ENCODE results near the gene FARSA. TPM values are rescaled to one million over a fixed set of nuclear protein-coding genes. Genes with fewer than 3 reads are reported as not detected.
A peak's percentile ranks its signal among the peaks of the same experiment; 100 is the strongest.

The FARSA gene
- total and polyA plus RNA-seq, 2 experiments from 2014 or later: 81.9 to 133 TPM

DNA sequence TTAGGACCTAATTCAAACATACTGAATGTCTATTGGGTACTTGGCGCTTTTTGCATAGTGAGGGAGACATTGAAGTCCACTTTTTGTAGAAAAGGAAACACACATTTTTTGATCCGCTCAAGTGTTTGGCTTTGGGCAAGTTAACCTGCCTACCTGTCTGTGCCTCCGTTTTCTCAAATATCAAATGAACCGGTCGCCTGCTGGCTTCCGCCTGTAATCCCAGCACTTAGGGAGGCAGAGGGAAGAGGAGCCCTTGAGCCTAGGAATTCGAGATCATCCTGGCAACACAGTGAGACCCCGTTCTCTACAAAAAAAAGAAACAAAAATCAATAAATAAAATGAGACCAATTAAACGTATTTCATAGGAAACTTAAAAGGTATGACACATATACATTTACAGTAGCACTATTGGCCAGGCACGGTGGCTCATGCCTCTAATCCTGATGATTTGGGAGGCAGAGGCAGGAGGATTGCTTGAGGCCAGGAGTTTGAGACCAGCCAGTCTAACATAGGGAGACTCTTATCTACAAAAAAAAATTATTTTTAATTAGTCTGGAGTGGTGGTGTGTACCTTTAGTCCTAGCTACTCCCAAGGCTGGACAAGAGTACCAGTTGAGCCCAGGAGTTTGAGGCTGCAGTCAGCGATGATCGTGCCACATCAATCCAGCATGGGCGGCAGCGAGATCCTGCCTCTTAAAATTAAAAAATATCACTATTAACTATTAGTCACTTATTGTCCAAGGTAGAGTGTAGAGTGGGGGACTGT lies 13.4 kb upstream of the FARSA start:
- H3K9me3 ChIP-seq (ENCODE audit: low read depth): no peaks in the 10 kb centered on the region
- H3K4me3 ChIP-seq: peak overlapping the region; percentile 86
- H3K4me1 ChIP-seq (ENCODE audit: low read depth): peaks cover 4% of the 10 kb centered on the region
- H3K27ac ChIP-seq: peak overlapping the region; percentile 98
- DNase-seq (ENCODE audit: low read depth in 1 of 2, low spot score in 1 of 2): no peak
- TF ChIP-seq, protein P1, sequence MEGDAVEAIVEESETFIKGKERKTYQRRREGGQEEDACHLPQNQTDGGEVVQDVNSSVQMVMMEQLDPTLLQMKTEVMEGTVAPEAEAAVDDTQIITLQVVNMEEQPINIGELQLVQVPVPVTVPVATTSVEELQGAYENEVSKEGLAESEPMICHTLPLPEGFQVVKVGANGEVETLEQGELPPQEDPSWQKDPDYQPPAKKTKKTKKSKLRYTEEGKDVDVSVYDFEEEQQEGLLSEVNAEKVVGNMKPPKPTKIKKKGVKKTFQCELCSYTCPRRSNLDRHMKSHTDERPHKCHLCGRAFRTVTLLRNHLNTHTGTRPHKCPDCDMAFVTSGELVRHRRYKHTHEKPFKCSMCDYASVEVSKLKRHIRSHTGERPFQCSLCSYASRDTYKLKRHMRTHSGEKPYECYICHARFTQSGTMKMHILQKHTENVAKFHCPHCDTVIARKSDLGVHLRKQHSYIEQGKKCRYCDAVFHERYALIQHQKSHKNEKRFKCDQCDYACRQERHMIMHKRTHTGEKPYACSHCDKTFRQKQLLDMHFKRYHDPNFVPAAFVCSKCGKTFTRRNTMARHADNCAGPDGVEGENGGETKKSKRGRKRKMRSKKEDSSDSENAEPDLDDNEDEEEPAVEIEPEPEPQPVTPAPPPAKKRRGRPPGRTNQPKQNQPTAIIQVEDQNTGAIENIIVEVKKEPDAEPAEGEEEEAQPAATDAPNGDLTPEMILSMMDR (IDR thresholded peaks at IDR 0.05; ENCODE audit: low read depth, low read length): no peak
- H3K27me3 ChIP-seq: no peaks in the 10 kb centered on the region
- peaks cover 46% of the 10 kb centered on the region for H3K36me3 ChIP-seq

DNA sequence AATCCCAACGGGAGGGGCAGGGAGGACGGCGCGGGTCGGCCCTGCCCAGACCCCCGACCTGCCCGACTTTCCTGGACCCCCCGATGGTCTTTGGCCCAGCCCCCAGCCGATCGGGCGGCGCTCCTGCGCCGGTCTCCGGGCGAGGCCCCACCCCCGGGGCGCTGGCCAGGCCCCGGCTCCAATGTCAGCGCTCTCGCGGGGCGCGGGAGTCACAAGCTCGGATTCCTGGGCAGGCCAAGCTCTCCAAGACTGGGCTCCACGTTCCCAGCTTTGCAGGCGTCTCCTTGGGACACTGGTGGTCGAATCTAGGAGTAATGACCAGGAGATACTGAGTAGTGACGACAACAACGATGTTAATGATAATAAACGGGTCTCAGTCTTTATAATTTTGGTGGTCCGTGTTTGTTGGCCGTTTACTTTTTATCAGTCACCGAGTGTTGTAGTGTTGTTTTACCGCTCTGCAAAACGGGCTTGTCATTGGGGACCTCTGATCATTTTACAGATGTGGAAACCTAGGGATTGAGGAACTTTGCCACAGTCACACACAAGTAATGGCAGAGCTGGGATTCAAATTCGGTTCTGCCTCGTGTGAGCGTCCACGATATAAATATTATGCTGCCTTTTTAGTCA lies 12.7 kb upstream of the FARSA start:
- H3K27ac ChIP-seq: peak overlapping the region; percentile 98
- peaks cover 52% of the 10 kb centered on the region for H3K36me3 ChIP-seq
- peaks cover 4% of the 10 kb centered on the region for H3K4me1 ChIP-seq (ENCODE audit: low read depth)

DNA sequence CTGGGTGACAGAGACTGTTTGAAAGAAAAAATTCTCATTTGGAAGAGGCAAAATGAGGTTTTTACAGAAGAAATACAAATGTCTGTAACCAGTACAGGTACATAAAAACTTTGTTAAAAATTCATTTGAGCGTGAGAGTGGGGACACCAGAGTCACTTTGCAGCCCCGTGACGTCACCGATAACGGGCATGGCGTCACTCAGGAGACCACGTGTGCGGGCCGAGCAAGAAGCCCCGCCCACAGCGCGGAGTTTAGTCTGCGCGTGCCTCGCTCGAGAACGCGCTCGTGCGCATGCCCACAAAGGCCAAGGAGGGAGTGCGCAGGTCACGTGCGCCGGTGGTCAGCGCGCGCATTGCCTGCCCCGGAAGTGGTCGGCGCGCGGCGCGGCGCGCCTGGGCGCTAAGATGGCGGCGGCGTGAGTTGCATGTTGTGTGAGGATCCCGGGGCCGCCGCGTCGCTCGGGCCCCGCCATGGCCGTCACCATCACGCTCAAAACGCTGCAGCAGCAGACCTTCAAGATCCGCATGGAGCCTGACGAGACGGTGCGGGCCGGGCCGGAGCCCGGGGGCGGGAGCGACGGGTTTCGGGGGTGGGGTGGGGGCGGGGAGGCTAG lies 12.1 kb upstream of the FARSA start, which contains the start of gene RAD23A:
Gene RAD23A (plus strand): TSS at position 384 of the 613 bp plus-strand sequence. CDS start 87 bp downstream, at position 471.
- peak within 1 kb of the TSS; percentile 86 for H3K4me3 ChIP-seq
- TF ChIP-seq, protein P1 (IDR thresholded peaks at IDR 0.05; ENCODE audit: low read depth, low read length): no peak
- peak within 1 kb of the TSS; percentile 98 for H3K27ac ChIP-seq
- no peaks in the 10 kb centered on the region for H3K27me3 ChIP-seq
- peaks cover 4% of the 10 kb centered on the region for H3K4me1 ChIP-seq (ENCODE audit: low read depth)
- no peaks in the 10 kb centered on the region for H3K9me3 ChIP-seq (ENCODE audit: low read depth)
- DNase-seq (ENCODE audit: low read depth in 1 of 2, low spot score in 1 of 2): peak; percentile 99
- peaks cover 53% of the 10 kb centered on the region for H3K36me3 ChIP-seq

More for the DNA sequence above, 12.7 kb upstream of the FARSA start:
- no peaks in the 10 kb centered on the region for H3K27me3 ChIP-seq
- no peaks in the 10 kb centered on the region for H3K9me3 ChIP-seq (ENCODE audit: low read depth)
- H3K4me3 ChIP-seq: peak overlapping the region; percentile 86
- peak; percentile 87 to 91 for DNase-seq (ENCODE audit: low read depth in 1 of 2, low spot score in 1 of 2)
- TF ChIP-seq, protein P1 (IDR thresholded peaks at IDR 0.05; ENCODE audit: low read depth, low read length): no peak

DNA sequence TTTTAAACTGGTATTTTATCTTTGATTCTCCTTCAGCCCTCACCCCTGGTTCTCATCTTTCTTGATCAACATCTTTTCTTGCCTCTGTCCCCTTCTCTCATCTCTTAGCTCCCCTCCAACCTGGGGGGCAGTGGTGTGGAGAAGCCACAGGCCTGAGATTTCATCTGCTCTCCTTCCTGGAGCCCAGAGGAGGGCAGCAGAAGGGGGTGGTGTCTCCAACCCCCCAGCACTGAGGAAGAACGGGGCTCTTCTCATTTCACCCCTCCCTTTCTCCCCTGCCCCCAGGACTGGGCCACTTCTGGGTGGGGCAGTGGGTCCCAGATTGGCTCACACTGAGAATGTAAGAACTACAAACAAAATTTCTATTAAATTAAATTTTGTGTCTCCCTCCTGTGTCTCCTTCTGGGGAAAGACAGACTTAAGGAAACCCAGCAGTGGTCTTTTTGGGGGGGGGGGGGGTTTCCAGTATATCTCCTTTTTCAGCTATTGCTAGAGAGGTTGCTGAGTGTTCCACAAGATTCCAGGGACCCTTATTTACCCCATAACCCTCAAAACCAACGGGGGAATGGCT lies 10.7 kb upstream of the FARSA start:
- TF ChIP-seq, protein P1 (IDR thresholded peaks at IDR 0.05; ENCODE audit: low read depth, low read length): no peak
- Histone ChIP-seq H3K9me3 (ENCODE audit: low read depth) (no peaks in the 10 kb centered on the region), H3K27ac (peak overlapping the region; percentile 98), H3K36me3 (peaks cover 56% of the 10 kb centered on the region), H3K4me1 (ENCODE audit: low read depth) (peaks cover 13% of the 10 kb centered on the region), H3K4me3 (no peak overlapping the region), H3K27me3 (no peaks in the 10 kb centered on the region)
- DNase-seq (ENCODE audit: low read depth in 1 of 2, low spot score in 1 of 2): no peak

DNA sequence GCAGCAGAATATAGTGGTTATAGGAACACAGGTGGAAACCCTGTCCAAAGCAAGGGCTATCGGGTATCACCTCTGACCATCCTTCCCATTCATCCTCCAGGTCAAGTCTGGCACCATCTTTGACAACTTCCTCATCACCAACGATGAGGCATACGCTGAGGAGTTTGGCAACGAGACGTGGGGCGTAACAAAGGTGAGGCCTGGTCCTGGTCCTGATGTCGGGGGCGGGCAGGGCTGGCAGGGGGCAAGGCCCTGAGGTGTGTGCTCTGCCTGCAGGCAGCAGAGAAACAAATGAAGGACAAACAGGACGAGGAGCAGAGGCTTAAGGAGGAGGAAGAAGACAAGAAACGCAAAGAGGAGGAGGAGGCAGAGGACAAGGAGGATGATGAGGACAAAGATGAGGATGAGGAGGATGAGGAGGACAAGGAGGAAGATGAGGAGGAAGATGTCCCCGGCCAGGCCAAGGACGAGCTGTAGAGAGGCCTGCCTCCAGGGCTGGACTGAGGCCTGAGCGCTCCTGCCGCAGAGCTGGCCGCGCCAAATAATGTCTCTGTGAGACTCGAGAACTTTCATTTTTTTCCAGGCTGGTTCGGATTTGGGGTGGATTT lies 10.0 kb upstream of the FARSA start:
- H3K27ac ChIP-seq: peak overlapping the region; percentile 41
- no peak for DNase-seq (ENCODE audit: low read depth in 1 of 2, low spot score in 1 of 2)
- no peaks in the 10 kb centered on the region for H3K9me3 ChIP-seq (ENCODE audit: low read depth)
- no peak overlapping the region for H3K4me3 ChIP-seq
- peaks cover 13% of the 10 kb centered on the region for H3K4me1 ChIP-seq (ENCODE audit: low read depth)
- H3K27me3 ChIP-seq: no peaks in the 10 kb centered on the region
- H3K36me3 ChIP-seq: peaks cover 50% of the 10 kb centered on the region
- TF ChIP-seq, protein P1 (IDR thresholded peaks at IDR 0.05; ENCODE audit: low read depth, low read length): no peak

All from cardiac muscle cell (in vitro differentiated cells and primary cell).